BLaER1 treated with 17β-estradiol and CSF1 and Interleukin-3, amounts not matched to agents 10 nM and 100 nM (cell line): ENCODE results near the gene HAVCR2.

ENCODE experiments used
- H3K27ac ChIP-seq, 11 experiments: shearing (Covaris generic); formaldehyde crosslinking; 2 replicates each; pipeline ENCODE4 v1.8.1; 2022
- H3K27me3 ChIP-seq, 11 experiments: shearing (Covaris generic); formaldehyde crosslinking; 2 replicates each; pipeline ENCODE4 v1.8.1; 2022
- H3K36me3 ChIP-seq, 11 experiments: shearing (Covaris generic); formaldehyde crosslinking; 2 replicates each; pipeline ENCODE4 v1.8.1; 2022
- H3K4me1 ChIP-seq, 10 experiments: shearing (Covaris generic); formaldehyde crosslinking; 2 replicates each; pipeline ENCODE4 v1.8.1; 2022
- H3K4me2 ChIP-seq, 11 experiments: shearing (Covaris generic); formaldehyde crosslinking; 2 replicates each; pipeline ENCODE4 v1.8.1; 2022
- H3K4me3 ChIP-seq, 10 experiments: shearing (Covaris generic); formaldehyde crosslinking; 2 replicates each; pipeline ENCODE4 v1.8.1; 2022
- H3K9ac ChIP-seq, 11 experiments: shearing (Covaris generic); formaldehyde crosslinking; 2 replicates each; pipeline ENCODE4 v1.8.1; 2022
- H3K9me3 ChIP-seq, 11 experiments: shearing (Covaris generic); formaldehyde crosslinking; replicated peaks in 1 of 11; 2 replicates each; pipeline ENCODE4 v1.8.1; 2022
- H4K20me1 ChIP-seq, 11 experiments: shearing (Covaris generic); formaldehyde crosslinking; 2 replicates each; pipeline ENCODE4 v1.8.1; 2022
- Cebpa-rat ChIP-seq, 11 experiments: shearing (Covaris generic); IDR thresholded peaks; 2 replicates each; pipeline ENCODE4 v1.8.1; 2022

Gene HAVCR2

DNA sequence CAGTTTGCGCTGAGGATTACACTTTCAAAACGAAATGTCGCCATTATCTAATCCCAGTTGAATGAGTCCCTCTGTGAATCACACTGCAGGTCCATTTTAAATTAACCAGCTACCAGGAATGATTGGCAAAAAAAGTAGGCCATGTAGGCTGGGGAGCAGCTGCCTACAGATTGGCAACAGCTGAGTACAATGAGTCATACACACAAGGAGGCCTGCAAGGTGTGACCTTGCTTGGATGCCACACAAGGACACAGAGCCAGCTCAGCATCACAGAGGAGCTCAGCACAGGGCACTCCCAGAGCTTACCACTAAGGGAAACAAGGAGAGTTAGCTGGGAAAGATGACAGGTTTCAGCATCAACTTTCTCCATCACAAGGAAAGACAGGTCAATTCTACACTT lies 62.8 kb downstream of the HAVCR2 start:
- no peaks in the 10 kb centered on the region for H4K20me1 ChIP-seq
- H3K4me3 ChIP-seq, result no peak overlapping the region
- TF ChIP-seq Cebpa-rat (IDR thresholded peaks at IDR 0.05), result no peak
- no peaks in the 10 kb centered on the region for H3K9me3 ChIP-seq
- H3K9ac ChIP-seq, result no peak overlapping the region
- peaks cover 0 to 9% (median 0%) of the 10 kb centered on the region in 11 experiments; a peak in 1 of 22 replicates for H3K36me3 ChIP-seq
- H3K27me3 ChIP-seq, result no peaks in the 10 kb centered on the region
- H3K4me2 ChIP-seq, result no peak overlapping the region
- H3K27ac ChIP-seq, result no peak overlapping the region
- no peaks in the 10 kb centered on the region for H3K4me1 ChIP-seq

DNA sequence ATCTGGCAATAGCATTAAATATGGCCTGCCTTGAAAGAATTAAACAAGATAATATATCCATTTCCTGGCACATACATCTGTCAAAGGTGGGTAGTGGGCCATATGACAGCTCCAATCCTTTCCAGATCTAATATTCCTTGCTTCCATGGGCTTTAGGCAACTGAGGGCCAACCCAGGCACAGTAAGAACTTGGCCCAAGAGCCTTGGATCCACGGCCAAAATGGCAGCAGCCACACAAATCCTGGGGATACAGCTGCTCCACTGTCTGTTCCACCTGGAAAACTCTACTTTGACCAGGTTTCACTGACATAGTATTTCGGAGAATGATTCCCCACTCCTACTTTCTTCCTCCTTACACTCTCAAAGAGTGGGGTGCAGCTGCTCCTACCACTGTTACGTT lies 63.2 kb downstream of the HAVCR2 start:
- H3K27ac ChIP-seq, result no peak overlapping the region
- H3K36me3 ChIP-seq, result peaks cover 0 to 9% (median 0%) of the 10 kb centered on the region in 11 experiments; a peak in 1 of 22 replicates
- TF ChIP-seq Cebpa-rat (IDR thresholded peaks at IDR 0.05), result no peak
- H3K27me3 ChIP-seq, result no peaks in the 10 kb centered on the region
- H3K4me3 ChIP-seq, result no peak overlapping the region
- H3K9ac ChIP-seq, result no peak overlapping the region
- no peak overlapping the region for H3K4me2 ChIP-seq
- H3K4me1 ChIP-seq, result no peaks in the 10 kb centered on the region
- H4K20me1 ChIP-seq, result no peaks in the 10 kb centered on the region
- no peaks in the 10 kb centered on the region for H3K9me3 ChIP-seq

DNA sequence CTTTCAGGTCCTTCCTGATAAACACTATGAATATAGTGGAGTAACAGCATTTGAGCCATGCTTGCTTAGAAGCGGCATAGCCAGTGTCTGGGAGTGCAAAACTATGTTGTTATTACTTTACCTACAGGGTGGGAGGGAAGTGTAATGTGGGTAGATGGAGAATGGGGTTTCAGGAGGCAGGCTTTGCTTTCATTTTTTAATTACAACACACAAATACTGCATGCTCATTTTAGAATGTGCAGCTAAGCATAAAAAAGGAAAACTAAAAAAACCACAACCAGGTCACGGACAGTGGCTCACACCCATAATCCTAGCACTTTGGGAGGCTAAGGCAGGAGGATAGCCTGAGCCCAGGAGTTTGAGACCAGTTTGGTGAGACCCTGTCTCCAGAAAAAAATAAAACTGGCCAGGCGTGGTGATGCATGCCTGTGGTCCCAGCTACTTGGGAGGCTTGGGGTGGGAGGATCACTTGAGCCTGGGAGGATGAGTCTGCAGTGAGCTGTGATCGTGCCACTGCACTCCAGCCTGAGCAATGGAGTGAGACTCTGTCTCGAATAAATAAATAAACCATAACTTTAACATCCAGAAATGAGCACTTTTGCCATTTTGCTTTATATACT lies 70.2 kb downstream of the HAVCR2 start:
- Histone ChIP-seq H3K4me1 (peaks cover 10 to 20% (median 16%) of the 10 kb centered on the region in 10 experiments), H3K36me3 (no peaks in the 10 kb centered on the region), H4K20me1 (no peaks in the 10 kb centered on the region), H3K27ac (no peak overlapping the region), H3K4me3 (no peak overlapping the region), H3K4me2 (peak overlapping the region; percentile 46 to 68 (median 58)), H3K9ac (no peak overlapping the region), H3K27me3 (no peaks in the 10 kb centered on the region), H3K9me3 (no peaks in the 10 kb centered on the region)
- TF ChIP-seq Cebpa-rat (IDR thresholded peaks at IDR 0.05), result no peak
